ENCODE data around the gene PEX11B. TPM values are rescaled to one million over a fixed set of nuclear protein-coding genes. Genes with fewer than 3 reads are reported as not detected.

The PEX11B gene
- total and polyA plus RNA-seq, 2 of the 4 experiments (the other 2 are of a cell fraction) = 15.4 to 24.3 TPM

GRCh38 chr1:145961109-145961424 is 42.5 kb upstream of the PEX11B start:
- intact Hi-C loops (cut with micrococcal nuclease) (no loop called here), dilution Hi-C loops (cut with HindIII; ENCODE audit: low sequenced_read_pairs, unreplicated experiment) (no loop called here), in situ Hi-C loops (cut with MboI; ENCODE audit: low sequenced_read_pairs) (no loop called here)
- peak overlapping the region; percentile 3; the same call in 1 of the 3 replicates for H2BK15ac ChIP-seq (ENCODE audit: low read depth, low read length)
- H3K79me1 ChIP-seq (ENCODE audit: low read depth in 1 of 2, low read length in 2 of 2) = peaks cover 4 to 53% of the 10 kb centered on the region in 2 experiments; a peak in 3 of 4 replicates
- WGBS, 2 experiments (ENCODE audit: extremely low coverage in 2 of 2, insufficient read length in 1 of 2) = 10% methylated on average over 6 of the region's 22 CpGs; no CpG with 5 or more reads in 1 of the 2 experiments
- H2BK5ac ChIP-seq (ENCODE audit: low read depth, low read length, poor library complexity, severe bottlenecking) = peak overlapping the region; percentile 64
- peaks cover 28% of the 10 kb centered on the region for H3K4me1 ChIP-seq (ENCODE audit: control insufficient read depth, insufficient read depth, low read length)
- no peak overlapping the region for H3K56ac ChIP-seq (ENCODE audit: extremely low read depth, insufficient read depth, low read length)
- peak overlapping the region; percentile 88 for H3K27ac ChIP-seq (ENCODE audit: insufficient read depth, low read length)
- no TSS peak for BruUV-seq (replicated peaks)
- H2AK5ac ChIP-seq (ENCODE audit: low read depth, low read length) = peak overlapping the region; percentile 82
- H2AFZ ChIP-seq (replicated peaks; ENCODE audit: low read length, poor library complexity) = peak overlapping the region; percentile 93
- H2BK20ac ChIP-seq (ENCODE audit: low read depth, low read length) = no peak overlapping the region
- peak overlapping the region; percentile 91 for H3K9ac ChIP-seq (ENCODE audit: low read depth, low read length)
- H3K4me2 ChIP-seq (ENCODE audit: low read depth, low read length) = peak overlapping the region; percentile 84
- peak overlapping the region; percentile 41 for H3K14ac ChIP-seq (replicated peaks; ENCODE audit: low read depth, low read length)
- peak overlapping the region; percentile 87 for H2AK9ac ChIP-seq (replicated peaks; ENCODE audit: low read depth, low read length, poor library complexity)
- H3K36me3 ChIP-seq (ENCODE audit: control insufficient read depth, insufficient read depth, low read length) = no peaks in the 10 kb centered on the region
- ATAC-seq (ENCODE audit: low read depth) = no peak
- peak overlapping the region; percentile 19; the same call in 1 of the 2 replicates for H4K91ac ChIP-seq (ENCODE audit: insufficient read depth, low read depth, low read length)
- POLR2A ChIA-PET (ENCODE audit: unreplicated experiment) = no interaction called here
- peak overlapping the region; percentile 69 to 90; a peak in 3 of 4 replicates for H4K8ac ChIP-seq (ENCODE audit: low read depth in 2 of 2, low read length in 2 of 2)
- H3K9me3 ChIP-seq (ENCODE audit: control insufficient read depth, insufficient read depth, low read length) = no peaks in the 10 kb centered on the region
- H4K20me1 ChIP-seq (ENCODE audit: insufficient read depth, low read length) = no peaks in the 10 kb centered on the region
- H3K27me3 ChIP-seq (ENCODE audit: control insufficient read depth, insufficient read depth, low read length) = no peaks in the 10 kb centered on the region
- H3K4me3 ChIP-seq (ENCODE audit: insufficient read depth, low read depth, low read length) = peak overlapping the region; percentile 91
- peak overlapping the region; percentile 72 for H4K5ac ChIP-seq (ENCODE audit: low read depth, low read length)
- DNase-seq = no peak
- TF ChIP-seq MAZ (IDR thresholded peaks at IDR 0.05; ENCODE audit: borderline replicate concordance, low read depth, low read length) (no peak), POLR2A (IDR thresholded peaks at IDR 0.05; ENCODE audit: low read depth, low read length) (no peak), BHLHE40 (IDR thresholded peaks at IDR 0.05; ENCODE audit: low read depth, low read length) (no peak), MAFK (IDR thresholded peaks at IDR 0.05; ENCODE audit: low read depth, low read length) (no peak), RFX5 (IDR thresholded peaks at IDR 0.05; ENCODE audit: low read depth, low read length) (no peak), MXI1 (IDR thresholded peaks at IDR 0.05; ENCODE audit: borderline replicate concordance, low read depth, low read length) (no peak), NFE2L2 (IDR thresholded peaks at IDR 0.05; ENCODE audit: low read depth, low read length) (no peak), SMC3 (IDR thresholded peaks at IDR 0.05; ENCODE audit: low read depth, low read length) (no peak), ELK1 (IDR thresholded peaks at IDR 0.05; ENCODE audit: borderline replicate concordance, low read depth, low read length) (no peak), FOS (IDR thresholded peaks at IDR 0.05; ENCODE audit: low read depth, low read length) (no peak), RAD21 (IDR thresholded peaks at IDR 0.05; ENCODE audit: low read length) (no peak), RCOR1 (IDR thresholded peaks at IDR 0.05; ENCODE audit: insufficient replicate concordance, low read length) (no peak)
- CTCF ChIA-PET = interaction anchor here (0.5 kb wide), 1 partner anchor 156 kb away, joined by 3 read pairs; no protein-coding TSS in a partner anchor
- peak overlapping the region; percentile 61; the same call in 1 of the 2 replicates for H3K18ac ChIP-seq (ENCODE audit: low read depth, low read length)
- peak overlapping the region; percentile 91 for H3K23ac ChIP-seq (ENCODE audit: low read depth, low read length)
- peak overlapping the region; percentile 44 for H3K4ac ChIP-seq (ENCODE audit: low read depth, low read length)
- peaks cover 10% of the 10 kb centered on the region for H3K9me1 ChIP-seq (ENCODE audit: insufficient read depth, low read length)
- peak overlapping the region; percentile 70; the same call in 1 of the 2 replicates for H2BK120ac ChIP-seq (ENCODE audit: low read depth, low read length)

All from IMR-90 (cell line).